GM19193 (cell line): ENCODE results near the gene GEMIN7.

Source experiments
- POLR2A ChIP-seq: IDR thresholded peaks from 4 replicates; pipeline ENCODE4 v1.6.1; 2011; ENCODE audit not compliant: insufficient read depth, insufficient read length; ENCODE audit errors: extremely low read depth

The GEMIN7 gene

DNA sequence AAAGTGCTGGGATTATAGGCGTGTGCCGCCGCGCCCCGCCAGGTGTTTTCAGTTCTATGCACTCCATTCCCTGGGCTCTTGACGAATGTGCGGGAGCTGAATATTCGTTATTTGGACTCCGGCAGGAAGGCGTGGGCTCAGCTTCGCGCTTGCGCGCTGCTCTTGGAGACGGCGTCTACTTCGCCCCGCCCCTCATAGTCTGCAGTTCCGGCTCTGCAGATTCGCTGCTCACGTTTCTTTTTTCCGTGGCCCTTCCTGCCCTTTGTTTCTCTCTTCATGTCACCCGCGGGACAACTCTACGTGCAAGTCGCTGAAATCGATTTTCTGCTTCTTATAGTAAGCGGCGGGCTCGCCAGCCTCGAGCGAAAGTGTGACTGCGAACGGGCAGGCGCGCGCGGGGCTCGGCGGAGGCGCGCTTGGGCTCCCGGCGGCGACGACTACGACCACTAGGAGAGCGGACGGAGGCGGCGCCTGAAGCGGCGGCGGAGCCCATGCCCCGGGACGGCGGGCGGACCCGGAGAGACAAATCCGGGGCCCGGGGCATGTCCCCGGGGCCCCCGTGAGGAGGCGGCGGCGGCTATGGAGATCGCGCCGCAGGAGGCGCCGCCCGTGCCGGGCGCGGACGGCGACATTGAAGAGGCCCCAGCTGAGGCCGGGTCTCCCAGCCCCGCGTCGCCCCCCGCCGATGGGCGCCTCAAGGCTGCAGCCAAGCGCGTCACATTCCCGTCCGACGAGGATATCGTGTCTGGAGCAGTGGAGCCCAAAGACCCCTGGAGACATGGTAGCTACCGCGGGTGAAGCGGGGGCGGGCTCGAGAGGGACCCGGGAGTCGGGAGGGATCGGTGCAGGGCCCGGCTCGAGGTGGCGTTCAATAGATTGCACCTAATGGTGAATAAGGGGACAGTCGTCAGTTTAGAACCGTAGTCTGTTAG lies 14.0 kb downstream of the GEMIN7 start, which contains the start of gene PPP1R37:
PPP1R37 (plus strand) TSS at position 433 of the 932 bp plus-strand sequence; CDS start at position 580, 147 bp downstream.
- peak; percentile 33 for TF ChIP-seq POLR2A

- TF ChIP-seq POLR2A = no peak
Measured at GRCh38 chr19:45094137-45094536, 15.1 kb downstream of the GEMIN7 start.

GRCh38 chr19:45094707-45095106 lies 15.6 kb downstream of the GEMIN7 start:
- no peak for TF ChIP-seq POLR2A

DNA sequence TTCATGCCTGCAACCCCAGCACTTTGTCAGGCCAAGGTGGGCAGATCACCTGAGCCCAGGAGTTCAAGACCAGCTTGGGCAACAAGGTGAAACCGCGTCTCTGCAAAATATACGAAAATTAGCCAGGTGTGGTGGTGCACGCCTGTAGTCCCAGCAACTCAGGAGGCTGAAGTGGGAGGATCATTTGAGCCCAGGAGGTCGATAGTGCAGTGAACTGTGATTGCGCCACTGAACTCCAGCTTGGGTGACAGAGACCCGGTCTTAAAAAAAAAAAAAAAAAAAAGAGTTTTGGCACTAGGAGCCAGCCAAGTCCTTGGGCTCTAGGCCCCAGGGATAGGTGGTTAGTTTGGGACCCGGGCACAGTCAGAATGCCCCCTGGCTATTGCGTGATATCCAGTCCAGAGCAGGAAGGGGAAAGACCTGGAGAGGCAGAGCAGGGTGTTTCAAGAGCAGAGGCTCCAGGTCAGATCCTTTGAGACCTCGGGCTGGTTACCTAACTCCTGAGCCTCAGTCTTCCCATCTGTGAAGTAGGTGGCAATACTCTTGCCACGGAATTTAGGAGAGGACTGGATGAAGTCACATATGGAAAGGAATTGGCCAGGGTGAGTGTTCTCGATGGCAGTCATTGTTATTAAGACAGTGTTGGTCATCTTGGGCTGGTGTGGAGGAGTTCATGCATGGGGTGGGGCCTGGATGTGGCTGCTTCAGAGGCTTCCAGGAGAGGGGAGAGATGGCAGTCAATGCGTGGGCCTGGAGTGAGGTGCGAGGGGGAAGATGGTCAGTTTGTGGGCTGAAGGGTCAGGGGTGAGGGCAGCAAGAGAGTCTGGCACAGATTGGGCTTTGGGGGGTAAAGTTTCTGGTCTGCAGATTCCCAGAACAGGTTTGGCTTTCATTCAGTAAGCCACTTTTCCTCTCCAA lies 16.7 kb downstream of the GEMIN7 start:
- TF ChIP-seq POLR2A = no peak

DNA sequence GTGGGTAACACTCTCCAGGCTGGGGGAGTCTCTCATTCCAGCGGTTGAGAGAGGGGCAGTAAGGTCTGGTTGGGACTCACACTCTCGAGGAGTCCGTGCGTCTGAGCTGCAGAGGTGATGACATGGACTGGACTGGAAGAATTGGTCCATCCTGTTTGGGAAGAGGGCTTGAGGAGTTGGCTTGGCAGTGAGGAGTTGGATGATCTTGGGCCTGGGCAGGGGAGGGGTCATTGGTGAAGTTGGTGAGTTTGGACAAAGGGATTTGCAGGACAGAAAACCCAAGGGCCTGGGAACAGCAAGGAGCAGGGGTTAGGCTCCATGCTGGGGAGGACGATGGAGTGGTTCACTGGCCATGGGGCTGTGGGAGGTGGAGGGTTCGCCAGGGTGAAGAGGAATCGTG lies 17.6 kb downstream of the GEMIN7 start:
- TF ChIP-seq POLR2A = no peak

DNA sequence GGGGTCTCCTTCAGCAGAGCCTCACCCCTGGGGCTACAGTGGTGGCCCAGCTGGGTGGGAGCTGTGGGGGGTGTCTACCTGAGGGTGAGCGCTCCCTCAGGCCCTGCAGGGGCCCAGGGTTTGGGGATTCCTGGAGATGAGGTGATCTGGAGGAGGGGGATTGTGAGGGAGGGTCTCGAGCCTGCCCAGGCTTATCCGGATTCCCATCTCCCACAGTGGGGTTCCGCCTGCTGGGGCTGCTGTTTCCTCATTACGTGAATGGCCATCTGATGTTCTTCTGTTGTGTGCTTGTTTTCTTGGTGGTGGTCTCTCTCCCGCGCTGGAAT lies 18.4 kb downstream of the GEMIN7 start:
- TF ChIP-seq POLR2A = no peak

DNA sequence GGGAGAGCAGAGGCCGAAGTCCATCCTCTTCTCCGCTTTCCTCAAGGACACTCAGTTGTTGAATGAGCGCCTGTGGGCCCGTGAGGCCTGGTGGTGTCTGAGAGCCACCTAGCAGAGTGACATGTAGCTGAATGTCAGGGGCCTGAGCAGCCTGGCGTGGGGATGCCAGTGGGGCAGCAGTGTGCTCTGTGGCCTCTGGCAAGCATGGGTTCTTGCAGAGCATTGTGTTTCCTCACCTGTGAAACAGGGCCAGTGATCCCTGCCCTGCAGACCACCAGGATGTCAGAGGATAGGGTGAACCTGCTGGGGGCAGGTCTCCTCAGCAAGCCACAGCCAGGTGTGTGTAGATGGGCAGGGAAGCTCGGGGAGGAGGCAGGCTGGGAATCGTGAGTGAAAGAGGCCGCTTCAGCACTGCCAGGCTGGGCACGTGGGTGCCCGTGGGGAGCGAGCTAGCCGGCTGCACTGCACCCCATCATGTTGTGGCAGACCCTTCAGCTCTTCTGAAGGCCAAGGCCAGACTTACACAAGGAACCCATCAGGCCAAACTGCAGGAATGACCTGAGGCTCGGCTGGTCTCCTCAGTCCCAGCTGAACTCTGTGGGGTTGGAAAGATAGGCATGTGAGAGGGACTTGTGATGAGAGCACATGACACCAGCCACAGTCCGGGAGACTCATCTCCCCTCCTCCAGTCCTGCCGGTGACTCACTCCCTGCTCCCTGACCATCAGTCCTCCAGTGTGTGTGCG lies 18.9 kb downstream of the GEMIN7 start:
- no peak for TF ChIP-seq POLR2A

GRCh38 chr19:45098521-45099466 lies 19.7 kb downstream of the GEMIN7 start:
- no peak for TF ChIP-seq POLR2A

DNA sequence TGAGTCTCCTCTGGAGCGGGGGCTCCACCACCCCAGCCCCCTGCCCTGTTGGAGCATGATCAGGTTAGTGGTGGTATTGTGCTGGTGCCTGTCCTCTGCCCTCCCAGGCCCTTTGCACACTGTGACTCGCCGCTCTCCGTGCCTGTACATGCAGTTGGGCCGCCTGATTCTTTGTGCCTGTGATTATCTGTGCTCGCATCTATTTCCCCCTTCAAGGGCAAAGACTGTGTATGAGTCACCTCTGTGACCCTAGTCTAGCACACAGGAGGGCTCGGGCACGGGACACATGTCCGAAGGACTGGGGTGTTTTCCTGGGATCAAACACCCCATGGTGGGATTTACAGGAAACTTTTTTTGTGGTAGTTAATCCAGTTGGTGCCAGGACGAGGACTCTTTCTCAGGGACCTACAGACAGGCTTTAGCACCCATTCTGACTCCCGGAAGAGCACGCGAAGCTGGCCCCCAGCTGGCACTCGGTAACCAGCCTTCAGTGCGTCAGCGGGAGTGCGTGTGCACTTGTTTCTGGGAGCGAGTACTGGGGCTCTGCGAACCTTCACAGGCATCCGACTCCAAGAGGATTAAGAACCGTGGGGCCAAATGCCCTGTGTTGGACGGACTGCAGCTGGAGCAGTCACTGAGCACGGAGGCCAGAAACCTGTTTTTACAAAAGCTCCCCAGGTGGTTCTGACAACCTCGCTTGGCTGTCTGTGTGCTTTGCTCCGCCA lies 20.6 kb downstream of the GEMIN7 start:
- TF ChIP-seq POLR2A = no peak

GRCh38 chr19:45100201-45100600 lies 21.1 kb downstream of the GEMIN7 start:
- TF ChIP-seq POLR2A = no peak

GRCh38 chr19:45100846-45101252 lies 21.8 kb downstream of the GEMIN7 start:
- no peak for TF ChIP-seq POLR2A

DNA sequence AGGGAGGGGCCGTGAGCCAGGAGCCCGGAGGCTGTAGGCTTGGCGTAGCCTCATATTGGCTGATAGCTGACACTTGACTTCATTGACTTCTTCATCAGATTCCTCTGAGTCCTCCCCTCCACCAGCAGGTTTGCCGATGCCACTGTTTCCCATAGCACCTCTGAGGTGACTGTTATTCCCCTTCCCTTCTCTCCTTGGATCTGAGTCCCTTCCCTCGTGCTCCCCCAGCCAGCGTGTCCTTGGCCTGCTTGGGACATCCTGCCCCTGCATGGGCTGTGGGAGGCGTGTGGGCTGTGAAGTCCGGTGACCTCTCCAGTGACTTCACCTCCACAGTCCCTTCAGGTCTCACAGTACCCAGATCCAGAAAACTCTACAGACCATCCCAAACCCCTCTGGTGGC lies 22.7 kb downstream of the GEMIN7 start:
- TF ChIP-seq POLR2A = no peak

- TF ChIP-seq POLR2A = no peak
Measured at GRCh38 chr19:45102481-45102880, 23.4 kb downstream of the GEMIN7 start.
